T-helper 2 cell treated with Interferon-gamma antibody and Interleukin-4, amounts not matched to agents 100 ng/mL and 5 ng/mL, for 36 hours (primary cell): ENCODE data around the gene KLHL11. TPM values are rescaled to one million over a fixed set of nuclear protein-coding genes. Genes with fewer than 3 reads are reported as not detected.
"Not testable (repeated sequence)": the region's sequence is repeated elsewhere in the genome, so short reads cannot be mapped to it uniquely, and the experiment has no call there.

Experiments
- intact Hi-C: fragments of 100-400 bp; cut with micrococcal nuclease; formaldehyde crosslinking; loops from one replicate; pipeline ENCODE4 v1.15.1; 2023
- total RNA-seq: library from RNA; stranded (reverse); gene quantifications from 2 replicates; pipeline ENCODE4 v1.2.3, GENCODE V29; 2022

The KLHL11 gene
- total RNA-seq, 1 donor from 2014 or later: 20.4 TPM

DNA sequence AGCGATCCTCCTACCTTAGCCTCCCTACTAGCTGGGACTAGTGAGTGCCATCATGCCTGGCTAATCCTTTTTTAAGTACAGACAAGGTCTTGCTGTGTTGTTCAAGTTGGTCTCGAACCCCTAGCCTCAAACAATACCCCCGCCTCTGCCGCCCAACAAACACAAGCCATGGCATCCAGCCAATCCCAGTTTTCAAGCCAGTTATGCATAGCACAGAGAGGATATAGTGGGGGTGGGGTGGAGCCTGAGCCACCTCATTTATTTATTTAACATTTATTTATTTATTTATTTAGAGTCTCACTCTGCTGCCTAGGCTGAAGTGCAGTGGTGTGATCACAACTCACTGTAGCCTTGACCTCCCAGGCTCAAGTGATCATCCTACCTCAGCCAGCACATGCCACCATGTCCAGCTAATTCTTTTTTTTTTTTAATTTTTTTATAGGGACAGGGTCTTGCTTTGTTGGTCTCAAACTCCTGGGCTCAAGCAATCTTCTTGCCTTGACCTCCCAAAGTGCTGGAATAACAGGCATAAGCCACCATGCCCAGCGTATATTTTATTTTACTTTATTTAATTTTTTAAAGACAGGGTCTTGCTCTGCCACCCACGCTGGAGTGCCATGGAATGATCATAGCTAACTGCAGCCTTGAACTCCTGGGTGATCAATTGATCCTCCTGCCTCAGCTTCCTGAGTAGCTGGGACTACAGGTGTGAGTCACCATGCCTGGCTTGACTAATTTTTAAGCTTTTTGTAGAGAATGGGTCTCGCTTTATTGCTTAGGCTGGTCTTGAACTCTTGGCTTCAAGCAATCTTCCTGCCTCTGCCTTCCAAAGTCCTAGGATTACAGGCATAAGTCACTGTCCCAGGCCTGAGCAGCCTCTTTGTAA is 26.2 kb upstream of the KLHL11 start:
- intact Hi-C loops: no loop called here

DNA sequence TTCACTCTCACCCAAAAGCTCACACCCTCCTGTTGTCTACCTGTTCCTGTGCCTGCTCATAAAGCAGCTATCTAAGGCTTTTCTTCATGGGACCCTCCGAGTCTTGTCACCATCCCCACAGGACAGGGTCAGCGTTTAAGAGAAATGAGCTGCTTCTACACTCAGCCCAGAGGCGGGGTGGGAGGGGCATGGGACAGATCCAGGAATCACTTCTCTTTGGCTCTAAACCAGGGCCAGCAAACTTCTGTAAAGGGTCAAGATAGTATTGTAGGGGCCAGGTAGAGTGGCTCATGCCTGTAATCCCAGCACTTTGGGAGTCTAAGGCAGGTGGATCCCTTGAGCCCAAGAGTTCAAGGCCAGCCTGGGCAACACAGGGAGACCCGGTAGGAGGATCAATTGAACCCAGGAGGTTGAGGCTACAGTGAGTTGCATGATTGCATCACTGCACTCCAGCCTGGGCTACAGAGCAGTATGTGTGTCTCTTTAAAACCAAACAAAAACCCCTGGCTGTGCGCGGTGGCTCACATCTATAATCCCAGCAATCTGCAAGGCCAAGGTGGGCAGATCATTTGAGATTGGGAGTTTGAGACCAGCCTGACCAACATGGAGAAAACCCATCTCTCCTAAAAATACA is 23.2 kb upstream of the KLHL11 start:
- intact Hi-C loops: no loop called here

DNA sequence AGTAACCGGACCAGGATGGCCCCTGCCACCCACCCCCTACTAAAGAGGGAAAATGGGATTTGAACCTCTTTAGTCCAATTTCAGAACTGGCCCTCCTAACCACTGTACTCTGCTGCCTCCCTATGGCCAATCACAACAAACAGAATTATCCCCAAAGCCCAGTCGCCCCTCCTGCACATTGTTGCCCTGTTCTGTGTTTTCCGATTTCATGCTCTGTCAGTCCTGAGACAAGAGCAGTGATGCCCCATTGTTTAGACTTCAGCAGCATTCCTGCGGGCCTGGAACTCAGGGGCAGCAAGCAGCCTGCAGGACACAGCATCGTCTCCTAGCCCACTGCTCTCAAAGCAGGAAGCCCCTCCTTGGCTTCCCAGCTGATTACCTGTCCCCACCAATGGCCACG is 20.5 kb upstream of the KLHL11 start:
- intact Hi-C loops: loop anchor here (2.0 kb wide), 1 partner anchor 147 kb away; no protein-coding TSS in a partner anchor

DNA sequence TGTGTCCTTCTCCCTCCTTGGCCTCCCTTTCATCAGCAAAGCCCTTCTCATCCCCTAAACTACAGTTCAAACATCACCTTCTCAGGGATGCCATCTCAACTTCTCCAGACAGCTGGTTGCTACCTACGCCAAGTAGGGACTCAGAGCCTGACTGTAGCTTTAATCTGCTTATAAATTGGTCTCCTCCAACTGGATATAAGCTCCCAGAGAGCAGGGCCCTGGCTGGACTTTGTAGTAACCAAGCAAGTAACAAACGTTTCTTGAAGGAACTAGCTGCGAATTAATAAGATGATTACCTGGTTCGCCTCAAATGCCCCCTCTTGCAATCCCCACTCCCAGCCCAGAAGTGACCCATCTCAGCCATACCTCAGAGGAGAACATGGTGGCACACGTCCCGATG is 17.5 kb upstream of the KLHL11 start:
- intact Hi-C loops: no loop called here

DNA sequence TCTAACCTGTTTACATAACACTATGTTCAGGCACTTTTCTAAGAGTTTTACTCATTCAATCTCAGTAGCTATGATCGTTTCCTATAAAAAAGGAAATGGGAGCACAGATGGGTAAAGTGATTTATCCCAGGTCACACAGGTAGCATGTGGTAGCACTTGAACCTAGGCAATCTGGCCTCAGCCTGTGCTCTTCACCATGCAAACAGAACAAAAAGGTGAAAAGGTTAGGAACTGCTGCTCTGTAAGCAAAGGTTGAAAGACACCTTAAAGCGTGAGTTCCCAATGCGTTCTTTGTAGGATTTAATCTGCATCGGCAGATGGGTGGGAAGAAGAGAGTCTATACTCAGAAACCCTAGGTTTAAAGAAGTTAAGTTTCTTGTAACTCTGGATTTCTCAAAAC is 14.9 kb upstream of the KLHL11 start:
- intact Hi-C loops: no loop called here

DNA sequence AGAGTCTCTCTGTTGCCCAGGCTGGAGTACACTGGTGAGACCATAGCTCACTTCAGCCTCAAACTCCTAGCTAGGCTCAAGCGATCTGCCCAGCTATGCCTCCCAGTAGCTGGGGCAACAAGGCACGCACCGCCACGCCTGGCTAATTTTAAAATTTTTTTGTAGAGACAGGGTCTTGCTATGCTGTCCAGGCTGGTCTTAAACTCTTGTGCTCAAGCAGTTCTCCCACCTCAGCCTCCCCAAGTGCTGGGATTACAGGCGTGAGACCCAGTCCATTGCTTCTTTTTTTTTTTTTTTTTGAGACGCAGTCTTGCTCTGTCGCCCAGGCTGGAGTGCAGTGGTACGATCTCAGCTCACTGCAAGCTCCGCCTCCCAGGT is 9.1 kb upstream of the KLHL11 start:
- intact Hi-C loops: not testable (repeated sequence)

DNA sequence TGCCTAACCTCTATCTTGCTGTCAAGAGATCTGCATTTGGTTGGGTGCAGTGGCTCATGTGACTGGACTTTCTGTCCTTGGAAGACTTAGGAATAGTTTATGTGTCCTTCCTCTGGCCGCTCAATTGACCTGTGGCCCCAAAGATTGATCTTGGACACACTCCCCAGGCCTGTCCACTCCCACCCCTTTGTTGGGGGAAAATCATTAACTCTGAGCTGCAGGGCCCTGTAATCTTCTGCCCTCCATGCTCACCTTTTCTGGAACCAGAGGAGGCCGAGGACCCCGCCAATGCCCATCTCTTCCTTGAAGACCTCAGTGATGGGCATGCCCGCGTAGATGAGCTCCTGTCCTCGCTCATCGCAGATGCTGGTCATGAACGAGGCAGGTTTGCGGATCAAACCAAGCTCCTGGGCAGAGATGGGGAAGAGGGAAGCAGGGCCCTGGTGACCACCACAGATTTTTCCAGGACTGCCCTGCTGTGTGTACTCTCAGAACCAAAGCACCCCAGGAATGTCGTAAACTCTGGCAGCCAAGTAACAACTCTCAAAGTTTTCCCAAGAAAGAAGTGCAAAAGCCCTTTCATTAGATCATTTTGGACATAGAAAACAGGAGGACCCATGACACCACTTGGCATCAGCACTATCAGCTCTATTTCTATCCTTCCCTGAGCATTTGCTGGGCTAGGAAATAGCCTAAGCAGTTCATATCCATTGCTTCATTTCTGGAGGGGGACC is 8.5 kb upstream of the KLHL11 start:
- intact Hi-C loops: no loop called here

DNA sequence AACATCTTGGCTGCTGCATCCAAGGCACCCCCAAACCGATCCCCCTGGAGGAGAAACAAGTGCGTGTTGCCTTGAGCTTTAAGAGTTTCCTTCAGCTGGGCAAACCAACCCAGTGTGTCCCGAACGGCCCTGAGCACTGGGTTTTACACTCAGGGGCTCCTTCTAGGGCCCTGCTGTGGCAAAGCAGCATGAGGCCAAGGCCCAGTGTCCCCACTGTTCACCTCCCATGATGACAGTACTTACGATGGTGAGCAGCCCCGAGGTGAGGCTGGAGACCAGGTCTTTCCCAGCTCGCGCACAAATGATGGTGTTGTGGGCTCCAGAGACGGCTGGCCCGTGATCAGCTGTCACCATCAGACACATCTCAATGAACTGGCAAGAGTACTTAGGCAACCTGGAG is 6.6 kb upstream of the KLHL11 start:
- intact Hi-C loops: no loop called here

DNA sequence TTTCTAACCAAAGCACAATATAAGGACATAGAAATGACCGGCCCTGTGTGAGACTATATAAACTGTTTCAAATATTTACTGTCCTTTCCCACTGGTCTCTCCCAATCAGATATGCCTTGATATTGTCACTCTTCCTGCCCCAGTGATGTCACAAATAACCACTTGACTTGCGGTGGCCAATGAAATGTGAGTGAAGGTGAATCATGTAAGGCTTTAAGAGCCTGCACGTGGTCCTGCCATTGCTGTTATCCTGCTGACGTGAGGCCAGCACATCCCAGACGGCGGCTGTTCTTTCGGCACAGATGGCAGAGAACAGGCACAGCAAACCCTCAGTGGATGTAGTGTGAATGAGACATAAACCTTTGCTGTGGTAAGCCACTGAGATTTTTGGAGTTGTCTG is 5.4 kb upstream of the KLHL11 start:
- intact Hi-C loops: no loop called here

DNA sequence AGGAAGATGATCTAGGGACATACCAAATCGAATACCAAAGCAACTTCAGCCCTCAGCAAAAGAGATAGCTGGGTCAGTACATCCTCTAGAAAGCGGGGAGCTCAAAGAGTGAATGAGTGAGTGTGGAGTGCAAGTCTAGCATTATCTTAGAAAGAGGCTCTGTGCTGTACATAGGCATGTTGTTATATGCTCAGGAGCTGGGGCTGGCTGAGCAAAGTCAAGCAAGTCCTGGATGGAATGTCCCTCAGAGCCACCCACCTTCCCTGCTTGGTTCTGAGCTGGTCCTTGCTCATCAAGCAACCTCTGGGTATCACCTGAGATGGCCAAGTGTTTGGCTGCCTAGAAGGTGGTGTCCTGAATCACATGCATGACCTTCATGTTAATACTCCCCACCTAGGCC is 4.9 kb upstream of the KLHL11 start:
- intact Hi-C loops: no loop called here

DNA sequence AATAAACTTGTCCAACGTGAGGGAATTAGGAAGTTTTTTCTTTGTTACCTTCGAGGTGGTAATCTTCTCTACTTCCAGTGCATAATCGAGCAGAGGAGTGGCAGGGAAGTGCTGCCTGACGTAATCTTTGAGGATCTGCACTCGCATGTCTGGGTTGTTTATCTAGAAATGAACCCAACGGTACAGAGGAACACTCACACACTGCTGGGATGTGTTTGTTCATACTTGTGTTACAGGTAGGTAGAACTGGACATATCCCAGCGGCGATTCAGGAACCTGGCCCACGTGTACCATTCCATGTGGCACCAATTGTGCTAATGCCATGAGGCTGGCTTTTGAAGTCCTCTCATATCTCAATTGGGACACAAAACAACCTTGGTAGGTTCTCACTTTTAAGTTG is 4.2 kb upstream of the KLHL11 start:
- intact Hi-C loops: no loop called here

DNA sequence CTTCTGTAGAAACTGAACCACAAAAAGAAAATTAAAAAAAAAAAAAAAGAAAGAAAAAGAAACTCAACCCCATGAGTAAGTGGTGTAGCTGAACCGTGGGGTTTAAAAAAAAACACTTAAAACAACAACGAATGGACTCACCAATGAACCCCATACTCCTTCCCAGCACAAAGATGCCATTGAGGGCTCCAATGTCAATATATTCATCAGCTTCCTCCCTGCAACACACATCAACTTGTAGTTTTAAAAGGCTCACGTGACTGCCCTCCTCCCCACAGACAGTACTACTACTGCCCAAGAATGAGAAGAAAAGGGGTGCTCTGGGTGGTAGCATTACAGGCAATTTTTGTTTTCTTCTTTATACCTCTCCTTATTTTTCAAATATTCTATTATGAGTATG is 3.3 kb upstream of the KLHL11 start:
- intact Hi-C loops: no loop called here

DNA sequence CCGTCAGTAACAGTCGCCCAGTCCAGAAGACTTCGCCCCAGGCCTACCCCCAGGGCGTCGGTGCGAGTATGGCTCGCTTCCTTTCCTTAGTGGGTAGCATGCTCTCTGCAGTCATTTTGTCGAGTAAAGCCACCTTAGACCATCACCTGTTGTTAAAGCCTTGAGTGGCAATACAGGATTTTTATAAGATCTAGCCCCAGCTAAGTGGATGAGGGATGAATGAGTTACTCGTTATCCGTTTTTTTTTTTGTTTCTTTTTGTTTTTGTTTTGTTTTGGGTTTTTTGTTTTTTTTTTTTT is 322 bp upstream of the KLHL11 start:
- intact Hi-C loops: loop anchor here (1.0 to 2.0 kb wide), 4 partner anchors 53 to 151 kb away; partner anchors contain the start of genes ACLY, CNP, DNAJC7 and P3H4

DNA sequence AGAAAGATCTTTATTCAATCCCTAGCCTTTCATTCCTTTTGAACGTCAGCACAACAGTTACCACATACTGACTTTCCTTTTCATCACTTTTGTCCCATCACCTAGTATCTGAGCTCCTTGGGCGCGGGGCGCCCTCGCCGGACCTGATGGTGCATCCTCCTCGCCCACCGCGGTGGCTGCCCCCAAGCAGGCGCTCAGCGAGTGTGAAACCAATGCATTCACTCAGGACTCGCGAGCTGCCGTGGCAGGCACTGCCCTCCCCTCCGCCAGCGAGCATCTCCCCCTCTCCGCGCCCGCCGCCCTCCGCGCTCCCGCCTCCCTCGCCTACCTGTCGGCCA is 756 bp downstream of the KLHL11 start:
- intact Hi-C loops: loop anchor here (2.0 kb wide), 3 partner anchors 54 to 152 kb away; partner anchors contain the start of genes ACLY, DNAJC7 and P3H4

DNA sequence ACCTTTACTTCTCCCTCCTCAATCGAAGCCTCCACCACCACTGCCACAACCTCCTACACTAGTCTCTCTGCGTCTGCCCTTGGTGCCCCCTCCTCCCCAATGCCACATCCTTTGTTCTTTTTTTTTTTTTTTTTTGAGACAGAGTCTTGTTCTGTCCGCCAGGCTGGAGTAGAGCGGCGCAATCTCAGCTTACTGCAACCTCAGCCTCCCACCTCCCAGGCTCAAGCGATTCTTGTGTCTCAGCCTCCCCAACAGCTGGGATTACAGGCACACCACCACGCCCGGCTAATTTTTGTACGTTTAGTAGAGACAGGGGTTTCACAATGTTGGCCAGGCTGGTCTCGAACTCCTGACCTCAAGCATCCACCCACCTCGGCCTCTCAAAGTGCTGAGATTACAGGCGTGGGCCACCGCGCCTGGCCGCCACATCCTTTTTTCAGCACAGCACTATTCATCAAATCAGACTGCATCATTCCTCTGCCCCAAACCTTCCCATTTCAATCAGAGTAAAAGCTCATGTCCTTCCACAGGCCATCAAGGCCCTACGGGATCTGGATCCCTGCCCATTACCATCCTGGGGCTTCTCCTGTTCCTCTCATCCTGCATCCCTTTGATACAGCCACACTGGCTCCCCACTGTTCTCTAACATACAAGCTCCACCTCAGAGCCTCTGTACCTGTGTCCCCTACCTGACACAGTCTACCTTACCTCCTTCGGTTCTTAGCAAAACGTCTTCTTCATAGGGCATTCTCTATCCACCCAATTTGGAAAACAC is 2.0 kb downstream of the KLHL11 start:
- intact Hi-C loops: no loop called here

DNA sequence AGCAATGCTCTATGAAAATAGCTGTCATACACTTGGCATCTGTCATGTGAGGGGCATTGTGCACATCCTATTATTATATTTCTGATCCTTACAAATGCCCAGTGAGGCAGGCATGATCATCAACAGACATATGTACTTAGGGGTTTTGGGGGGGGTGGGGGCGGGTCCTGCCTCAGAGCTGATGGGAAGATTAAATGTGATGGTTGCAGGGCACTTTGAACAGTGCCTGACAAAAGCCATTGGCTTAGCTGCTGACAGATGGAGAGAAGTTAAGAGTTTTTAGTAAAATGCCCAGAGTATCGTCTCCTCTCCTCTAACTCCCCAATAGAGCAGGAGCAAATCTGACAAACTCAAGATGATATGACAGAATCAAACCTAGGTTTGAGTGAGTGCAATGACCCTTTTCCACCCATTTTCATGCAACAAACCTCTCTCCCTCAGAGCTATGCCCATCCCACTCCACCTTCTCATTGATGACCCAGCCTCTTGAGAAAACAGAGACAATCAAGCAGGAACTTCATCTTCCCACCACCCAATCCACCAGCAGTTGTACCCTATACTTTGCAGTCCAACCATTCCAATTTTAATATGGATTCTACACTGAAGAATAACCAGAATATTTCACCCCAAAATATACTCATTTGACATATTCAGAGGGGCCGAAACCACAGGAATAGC is 4.8 kb downstream of the KLHL11 start:
- intact Hi-C loops: no loop called here

DNA sequence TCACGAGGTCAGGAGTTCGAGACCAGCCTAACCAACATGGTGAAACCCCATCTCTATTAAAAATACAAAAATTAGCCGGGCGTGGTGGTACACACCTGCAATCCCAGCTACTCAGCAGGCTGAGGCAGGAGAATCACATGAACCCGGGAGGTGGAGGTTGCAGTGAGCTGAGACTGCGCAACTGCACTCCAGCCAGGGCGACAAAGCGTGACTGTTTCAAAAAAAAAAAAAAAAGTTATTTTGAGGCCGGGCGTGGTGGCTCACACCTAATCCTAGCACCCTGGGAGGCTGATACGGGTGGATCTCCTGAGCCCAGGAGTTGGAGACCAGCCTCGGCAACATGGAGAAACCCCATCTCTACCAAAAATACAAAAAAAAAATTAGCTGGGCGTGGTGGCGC is 13.8 kb downstream of the KLHL11 start:
- intact Hi-C loops: not testable (repeated sequence)

DNA sequence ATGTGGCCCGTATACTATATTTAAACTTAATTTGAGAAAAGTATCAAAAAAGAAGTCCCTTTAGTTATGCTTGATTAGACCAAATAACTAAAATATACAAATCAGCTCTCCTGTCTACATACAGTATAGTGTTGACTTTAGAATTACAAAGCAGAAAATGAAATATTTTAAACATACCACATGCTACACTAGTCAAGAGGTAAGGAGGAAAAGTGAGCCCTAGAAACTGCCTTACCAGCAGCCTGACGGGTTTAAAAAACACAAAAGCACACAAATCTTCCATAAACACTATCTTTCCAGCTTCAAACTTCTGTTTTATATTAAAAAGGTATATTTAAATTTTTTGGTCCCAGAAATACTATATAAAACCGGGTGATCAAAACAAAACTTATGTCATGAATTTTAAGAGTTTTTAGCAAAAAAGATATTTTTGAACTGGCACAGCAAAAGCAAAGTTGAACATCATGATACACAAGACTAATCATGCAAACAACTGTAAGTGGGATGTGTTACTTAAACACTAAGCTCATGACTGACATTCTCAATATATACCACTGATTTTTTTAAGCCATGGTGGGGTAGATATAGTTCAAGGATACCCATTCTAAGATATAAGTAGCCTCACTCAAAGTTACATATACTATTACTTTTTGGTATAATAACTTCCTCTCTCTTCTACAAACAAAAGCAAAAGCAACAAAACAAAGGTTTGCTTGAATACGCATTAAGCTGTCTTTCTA is 15.8 kb downstream of the KLHL11 start:
- intact Hi-C loops: no loop called here

DNA sequence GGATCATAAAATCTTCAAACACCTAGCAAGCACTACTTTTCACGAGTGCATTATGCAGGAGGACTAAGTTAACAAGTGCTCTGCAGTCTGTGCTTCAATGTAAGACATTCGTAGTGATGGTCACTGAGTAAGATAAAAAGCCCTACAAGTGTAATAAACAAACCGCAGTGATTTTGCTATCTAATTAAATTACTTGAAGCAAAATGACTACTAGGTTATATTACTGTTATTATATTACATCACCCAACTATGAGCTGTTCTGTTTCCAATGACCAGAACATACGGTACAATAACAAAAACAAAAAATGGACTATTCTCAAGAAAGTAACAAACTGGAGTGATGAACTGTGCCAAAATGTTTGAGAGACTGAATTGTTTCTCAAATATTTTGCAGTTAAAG is 16.4 kb downstream of the KLHL11 start:
- intact Hi-C loops: no loop called here

DNA sequence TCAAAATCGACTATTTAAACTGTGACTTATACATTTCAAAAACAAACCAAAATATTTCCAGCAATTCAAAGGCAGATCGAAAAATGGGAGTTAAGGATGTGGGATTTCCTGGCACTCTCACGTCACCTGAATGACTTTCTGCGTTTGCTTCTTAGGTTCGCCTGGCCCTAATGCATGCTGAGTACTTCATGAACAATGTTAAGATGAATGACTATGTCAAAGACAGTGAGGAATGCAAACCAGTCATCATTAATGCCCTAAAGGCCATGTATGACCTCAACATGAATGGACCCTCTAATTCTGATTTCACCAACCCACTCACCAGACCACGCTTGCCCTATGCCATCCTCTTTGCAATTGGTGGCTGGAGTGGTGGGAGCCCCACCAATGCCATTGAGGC is 20.3 kb downstream of the KLHL11 start:
- intact Hi-C loops: no loop called here
